ENCODE results near the gene MMP12. TPM values are rescaled to one million over a fixed set of nuclear protein-coding genes. Genes with fewer than 3 reads are reported as not detected.

The MMP12 gene
- total RNA-seq, 2 experiments from 2014 or later: not detected

- no peaks in the 10 kb centered on the region for H3K4me1 ChIP-seq (ENCODE audit: insufficient read depth, low read length, poor library complexity, severe bottlenecking)
- BruUV-seq (replicated peaks): no TSS peak
- H3K27ac ChIP-seq (ENCODE audit: low read depth, low read length, poor library complexity, severe bottlenecking): no peak overlapping the region
- H3K79me2 ChIP-seq (ENCODE audit: insufficient read depth, low read depth, low read length): no peaks in the 10 kb centered on the region
- H3K9me2 ChIP-seq (ENCODE audit: insufficient read depth, low read length): no peaks in the 10 kb centered on the region
- no peaks in the 10 kb centered on the region for H4K20me1 ChIP-seq (ENCODE audit: insufficient read depth, low read length)
- intact Hi-C loops (cut with micrococcal nuclease; ENCODE audit: unreplicated experiment): no loop called here
- no peaks in the 10 kb centered on the region for H3K9me3 ChIP-seq (ENCODE audit: low read length)
- H3K4me2 ChIP-seq (ENCODE audit: low read length): no peak overlapping the region
- no peak overlapping the region for H3K4me3 ChIP-seq (ENCODE audit: low read depth, low read length, poor library complexity, severe bottlenecking)
- TF ChIP-seq CTCF (conservative IDR thresholded peaks at IDR 0.05; ENCODE audit: low read length): no peak
- no peak for TF ChIP-seq EZH2phosphoT487 (IDR thresholded peaks at IDR 0.05; ENCODE audit: borderline replicate concordance, low read depth, low read length)
- ChIA-PET POLR2A (interaction anchor here (0.7 kb wide), 1 partner anchor 37 kb away, joined by 3 read pairs; no protein-coding TSS in a partner anchor), CTCF (ENCODE audit: unreplicated experiment) (no interaction called here)
- DNase-seq (ENCODE audit: low spot score): no peak
- no peak overlapping the region for H2AFZ ChIP-seq (ENCODE audit: low read length)
- H3K36me3 ChIP-seq (ENCODE audit: insufficient read depth, low read length): no peaks in the 10 kb centered on the region
These were observed 34.8 kb downstream of the MMP12 start for GRCh38 chr11:102840018-102840417.

GRCh38 chr11:102837646-102838045 is 37.1 kb downstream of the MMP12 start:
- Histone ChIP-seq H3K4me2 (ENCODE audit: low read length) (no peak overlapping the region), H3K79me2 (ENCODE audit: insufficient read depth, low read depth, low read length) (no peaks in the 10 kb centered on the region), H3K36me3 (ENCODE audit: insufficient read depth, low read length) (no peaks in the 10 kb centered on the region), H3K4me1 (ENCODE audit: insufficient read depth, low read length, poor library complexity, severe bottlenecking) (no peaks in the 10 kb centered on the region), H3K9me2 (ENCODE audit: insufficient read depth, low read length) (no peaks in the 10 kb centered on the region), H4K20me1 (ENCODE audit: insufficient read depth, low read length) (no peaks in the 10 kb centered on the region), H3K27ac (ENCODE audit: low read depth, low read length, poor library complexity, severe bottlenecking) (no peak overlapping the region), H3K4me3 (ENCODE audit: low read depth, low read length, poor library complexity, severe bottlenecking) (no peak overlapping the region), H2AFZ (ENCODE audit: low read length) (no peak overlapping the region), H3K9me3 (ENCODE audit: low read length) (no peaks in the 10 kb centered on the region)
- no TSS peak for BruUV-seq (replicated peaks)
- ChIA-PET POLR2A (no interaction called here), CTCF (ENCODE audit: unreplicated experiment) (no interaction called here)
- no peak for DNase-seq (ENCODE audit: low spot score)
- intact Hi-C loops (cut with micrococcal nuclease; ENCODE audit: unreplicated experiment): no loop called here
- TF ChIP-seq CTCF (conservative IDR thresholded peaks at IDR 0.05; ENCODE audit: low read length) (no peak), EZH2phosphoT487 (IDR thresholded peaks at IDR 0.05; ENCODE audit: borderline replicate concordance, low read depth, low read length) (no peak)

GRCh38 chr11:102837156-102837555 is 37.6 kb downstream of the MMP12 start:
- intact Hi-C loops (cut with micrococcal nuclease; ENCODE audit: unreplicated experiment): no loop called here

More at GRCh38 chr11:102837156-102837555, 37.6 kb downstream of the MMP12 start:
- Histone ChIP-seq H3K27ac (ENCODE audit: low read depth, low read length, poor library complexity, severe bottlenecking) (no peak overlapping the region), H3K4me2 (ENCODE audit: low read length) (no peak overlapping the region), H3K4me1 (ENCODE audit: insufficient read depth, low read length, poor library complexity, severe bottlenecking) (no peaks in the 10 kb centered on the region), H4K20me1 (ENCODE audit: insufficient read depth, low read length) (no peaks in the 10 kb centered on the region), H2AFZ (ENCODE audit: low read length) (no peak overlapping the region), H3K9me2 (ENCODE audit: insufficient read depth, low read length) (no peaks in the 10 kb centered on the region), H3K4me3 (ENCODE audit: low read depth, low read length, poor library complexity, severe bottlenecking) (no peak overlapping the region), H3K36me3 (ENCODE audit: insufficient read depth, low read length) (no peaks in the 10 kb centered on the region), H3K79me2 (ENCODE audit: insufficient read depth, low read depth, low read length) (no peaks in the 10 kb centered on the region), H3K9me3 (ENCODE audit: low read length) (no peaks in the 10 kb centered on the region)
- no peak for DNase-seq (ENCODE audit: low spot score)
- CTCF ChIA-PET (ENCODE audit: unreplicated experiment): no interaction called here
- no peak for TF ChIP-seq CTCF (conservative IDR thresholded peaks at IDR 0.05; ENCODE audit: low read length)
- no peak for TF ChIP-seq EZH2phosphoT487 (IDR thresholded peaks at IDR 0.05; ENCODE audit: borderline replicate concordance, low read depth, low read length)
- POLR2A ChIA-PET: interaction anchor here (1.8 kb wide), 1 partner anchor 9 kb away, joined by 5 read pairs; no protein-coding TSS in a partner anchor
- no TSS peak for BruUV-seq (replicated peaks)
